ENCODE data around the gene ZKSCAN4. TPM values are rescaled to one million over a fixed set of nuclear protein-coding genes. Genes with fewer than 3 reads are reported as not detected.

ZKSCAN4 gene
- total RNA-seq, 1 donor from 2014 or later, result 7.2 TPM

DNA sequence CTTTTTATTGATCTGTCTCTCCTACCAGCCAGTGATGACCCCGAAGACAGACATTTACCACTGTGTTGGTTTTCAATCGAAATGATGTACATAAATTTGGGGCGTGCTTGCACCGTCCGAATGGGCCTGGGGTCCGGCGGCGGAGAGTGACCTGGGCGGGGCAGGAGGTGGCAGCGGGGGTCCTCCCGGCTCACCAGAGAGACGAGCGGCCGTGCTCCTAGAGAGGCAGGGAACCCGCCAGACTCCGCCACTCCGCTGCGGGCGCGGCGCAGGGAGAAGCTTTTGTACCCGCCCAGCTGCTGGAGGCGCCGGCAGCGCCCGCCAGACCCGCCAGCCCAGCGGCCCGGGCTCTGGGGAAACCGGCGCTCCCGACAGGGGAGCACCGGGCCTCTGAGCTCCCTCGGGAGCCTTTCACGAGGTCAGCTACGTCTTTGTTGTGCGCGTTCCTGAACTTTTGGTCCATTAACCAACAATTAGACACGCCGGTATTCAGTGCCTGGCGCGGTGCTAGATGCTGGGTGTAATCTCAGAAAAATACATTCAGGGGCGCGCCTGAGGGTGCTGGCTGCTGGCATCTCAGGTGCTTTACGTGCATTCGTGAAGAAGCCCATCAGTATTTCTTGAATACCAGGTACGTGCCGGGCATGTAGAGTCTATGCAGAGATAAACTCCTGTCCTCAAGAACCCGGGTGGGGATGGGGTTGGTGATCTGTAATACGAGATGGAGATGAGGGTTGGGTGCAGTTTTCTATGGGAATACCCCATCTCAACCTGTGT is 29.4 kb upstream of the ZKSCAN4 start, which contains the start of gene PGBD1:
Gene PGBD1, plus strand, starts transcription at position 285 of the 777 bp plus-strand sequence. CDS start 2,242 bp downstream, outside the sequence.
- peak; percentile 91 for DNase-seq (ENCODE audit: extremely low spot score, unreplicated experiment)
- TF ChIP-seq, protein P1, sequence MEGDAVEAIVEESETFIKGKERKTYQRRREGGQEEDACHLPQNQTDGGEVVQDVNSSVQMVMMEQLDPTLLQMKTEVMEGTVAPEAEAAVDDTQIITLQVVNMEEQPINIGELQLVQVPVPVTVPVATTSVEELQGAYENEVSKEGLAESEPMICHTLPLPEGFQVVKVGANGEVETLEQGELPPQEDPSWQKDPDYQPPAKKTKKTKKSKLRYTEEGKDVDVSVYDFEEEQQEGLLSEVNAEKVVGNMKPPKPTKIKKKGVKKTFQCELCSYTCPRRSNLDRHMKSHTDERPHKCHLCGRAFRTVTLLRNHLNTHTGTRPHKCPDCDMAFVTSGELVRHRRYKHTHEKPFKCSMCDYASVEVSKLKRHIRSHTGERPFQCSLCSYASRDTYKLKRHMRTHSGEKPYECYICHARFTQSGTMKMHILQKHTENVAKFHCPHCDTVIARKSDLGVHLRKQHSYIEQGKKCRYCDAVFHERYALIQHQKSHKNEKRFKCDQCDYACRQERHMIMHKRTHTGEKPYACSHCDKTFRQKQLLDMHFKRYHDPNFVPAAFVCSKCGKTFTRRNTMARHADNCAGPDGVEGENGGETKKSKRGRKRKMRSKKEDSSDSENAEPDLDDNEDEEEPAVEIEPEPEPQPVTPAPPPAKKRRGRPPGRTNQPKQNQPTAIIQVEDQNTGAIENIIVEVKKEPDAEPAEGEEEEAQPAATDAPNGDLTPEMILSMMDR (IDR thresholded peaks at IDR 0.05), result no peak
- peaks cover 28% of the 10 kb centered on the region for H3K36me3 Mint-ChIP-seq (ENCODE audit: unreplicated experiment)
- no peaks in the 10 kb centered on the region for H3K27me3 Mint-ChIP-seq (ENCODE audit: unreplicated experiment)
- H3K4me1 Mint-ChIP-seq (ENCODE audit: unreplicated experiment), result peaks cover 15% of the 10 kb centered on the region
- H3K9me3 Mint-ChIP-seq (ENCODE audit: unreplicated experiment), result peaks cover 10% of the 10 kb centered on the region
- H3K4me3 Mint-ChIP-seq (ENCODE audit: unreplicated experiment), result peak within 1 kb of the TSS; percentile 88
- H3K27ac Mint-ChIP-seq (ENCODE audit: unreplicated experiment), result peak within 1 kb of the TSS; percentile 68

DNA sequence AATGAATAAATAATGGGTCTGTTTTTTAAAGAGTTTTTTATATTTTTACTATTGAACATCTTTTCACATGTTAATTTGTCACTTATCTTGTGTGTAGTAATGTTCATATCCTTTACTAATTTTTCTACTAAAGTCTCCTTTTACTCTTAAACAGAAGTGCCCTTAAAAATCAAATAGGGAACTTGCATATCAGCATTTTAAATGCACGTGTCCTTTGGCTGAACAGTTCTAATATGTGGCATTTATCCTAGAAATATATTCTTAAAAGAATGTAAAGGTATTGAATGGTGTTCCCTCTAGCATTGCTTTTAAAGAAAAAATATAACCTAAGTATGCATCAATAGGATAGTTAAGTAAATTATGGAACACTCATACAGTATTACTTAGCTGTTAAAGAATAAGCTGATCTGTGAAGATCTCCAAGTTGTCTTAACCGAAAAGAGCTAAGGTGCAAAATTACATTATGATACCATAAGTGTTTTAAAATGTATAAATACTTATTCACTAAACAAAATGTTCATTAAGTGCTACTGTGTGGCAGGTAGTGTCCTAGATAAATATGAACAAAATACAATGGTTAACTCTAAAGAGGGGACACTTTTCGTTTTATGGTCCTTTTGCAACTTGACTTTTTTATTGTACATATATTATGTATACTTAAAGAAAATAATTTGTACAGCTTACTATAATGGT is 28.7 kb upstream of the ZKSCAN4 start:
- no peak for DNase-seq (ENCODE audit: extremely low spot score, unreplicated experiment)
- H3K9me3 Mint-ChIP-seq (ENCODE audit: unreplicated experiment), result peaks cover 10% of the 10 kb centered on the region

DNA sequence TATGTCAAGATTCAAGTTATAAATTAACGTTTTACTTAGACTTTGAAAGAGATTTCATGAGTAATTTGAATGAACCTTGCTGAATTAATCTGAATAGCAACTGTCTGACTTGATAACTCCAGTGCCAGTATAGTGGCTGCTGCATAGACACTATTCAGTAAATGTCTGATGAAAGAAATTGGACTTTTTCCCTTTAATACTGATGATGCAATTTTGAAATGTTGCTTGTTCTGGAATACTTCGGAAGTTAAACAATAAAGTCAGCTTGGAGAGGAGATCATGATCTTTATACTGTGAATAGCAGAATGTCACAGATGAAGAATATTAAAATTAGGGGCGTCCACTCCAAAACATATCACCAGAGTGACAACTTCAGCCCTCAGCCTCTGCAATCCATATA is 25.7 kb upstream of the ZKSCAN4 start:
- H3K27ac Mint-ChIP-seq (ENCODE audit: unreplicated experiment), result no peak overlapping the region
- no peak for DNase-seq (ENCODE audit: extremely low spot score, unreplicated experiment)
- peaks cover 35% of the 10 kb centered on the region for H3K36me3 Mint-ChIP-seq (ENCODE audit: unreplicated experiment)
- H3K27me3 Mint-ChIP-seq (ENCODE audit: unreplicated experiment), result no peaks in the 10 kb centered on the region
- H3K4me1 Mint-ChIP-seq (ENCODE audit: unreplicated experiment), result peaks cover 11% of the 10 kb centered on the region
- H3K9me3 Mint-ChIP-seq (ENCODE audit: unreplicated experiment), result peaks cover 7% of the 10 kb centered on the region
- no peak overlapping the region for H3K4me3 Mint-ChIP-seq (ENCODE audit: unreplicated experiment)
- TF ChIP-seq, protein P1 (IDR thresholded peaks at IDR 0.05), result no peak

More for the DNA sequence above, 28.7 kb upstream of the ZKSCAN4 start:
- Mint-ChIP-seq H3K36me3 (ENCODE audit: unreplicated experiment) (peaks cover 31% of the 10 kb centered on the region), H3K4me3 (ENCODE audit: unreplicated experiment) (peak overlapping the region; percentile 88), H3K4me1 (ENCODE audit: unreplicated experiment) (peaks cover 15% of the 10 kb centered on the region), H3K27me3 (ENCODE audit: unreplicated experiment) (no peaks in the 10 kb centered on the region), H3K27ac (ENCODE audit: unreplicated experiment) (no peak overlapping the region)
- TF ChIP-seq, protein P1 (IDR thresholded peaks at IDR 0.05), result no peak

DNA sequence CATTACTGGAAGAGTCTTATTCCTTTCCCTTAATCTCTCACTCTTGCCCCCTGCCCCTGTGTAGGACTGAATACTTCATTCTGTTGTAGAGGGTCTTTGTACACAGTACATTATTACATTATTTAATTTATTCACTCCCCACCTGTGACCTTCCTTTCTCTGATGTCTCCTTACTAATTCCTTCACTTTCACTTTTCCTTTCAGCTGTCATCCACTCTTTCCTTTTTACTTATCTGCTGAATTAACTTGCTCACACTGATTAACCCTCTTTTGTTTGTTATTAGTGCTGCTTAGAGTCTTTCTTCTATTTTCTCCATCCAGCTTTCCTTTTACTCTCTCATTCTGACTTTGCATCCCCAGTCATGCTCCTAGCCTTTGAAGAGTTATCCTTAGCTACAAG is 22.8 kb upstream of the ZKSCAN4 start:
- no peak overlapping the region for H3K27ac Mint-ChIP-seq (ENCODE audit: unreplicated experiment)
- no peak overlapping the region for H3K4me3 Mint-ChIP-seq (ENCODE audit: unreplicated experiment)
- H3K9me3 Mint-ChIP-seq (ENCODE audit: unreplicated experiment), result no peaks in the 10 kb centered on the region
- no peak for DNase-seq (ENCODE audit: extremely low spot score, unreplicated experiment)
- H3K4me1 Mint-ChIP-seq (ENCODE audit: unreplicated experiment), result no peaks in the 10 kb centered on the region
- TF ChIP-seq, protein P1 (IDR thresholded peaks at IDR 0.05), result no peak
- H3K36me3 Mint-ChIP-seq (ENCODE audit: unreplicated experiment), result peaks cover 43% of the 10 kb centered on the region
- no peaks in the 10 kb centered on the region for H3K27me3 Mint-ChIP-seq (ENCODE audit: unreplicated experiment)

DNA sequence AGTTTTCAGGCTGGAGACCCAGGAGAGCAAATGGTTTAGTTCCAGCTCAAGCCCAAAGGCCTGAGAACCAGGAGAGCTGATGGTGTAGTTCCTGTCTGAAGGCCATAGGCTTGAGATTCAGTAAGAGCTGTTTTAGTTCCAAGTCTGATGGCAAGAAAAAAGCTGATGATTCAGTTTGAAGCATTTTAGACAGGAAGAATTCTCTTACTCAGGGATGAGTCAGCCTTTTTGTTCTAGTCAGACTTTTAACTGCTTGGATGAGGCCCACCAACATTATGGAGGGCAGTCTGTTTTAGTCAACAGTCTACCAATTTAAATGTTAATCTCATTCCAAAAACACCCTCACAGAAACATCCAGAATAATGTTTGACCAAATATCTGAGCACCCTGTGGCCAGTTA is 17.4 kb upstream of the ZKSCAN4 start:
- no peak overlapping the region for H3K4me3 Mint-ChIP-seq (ENCODE audit: unreplicated experiment)
- peaks cover 17% of the 10 kb centered on the region for H3K36me3 Mint-ChIP-seq (ENCODE audit: unreplicated experiment)
- peaks cover 9% of the 10 kb centered on the region for H3K4me1 Mint-ChIP-seq (ENCODE audit: unreplicated experiment)
- H3K27ac Mint-ChIP-seq (ENCODE audit: unreplicated experiment), result peak overlapping the region; percentile 67
- H3K9me3 Mint-ChIP-seq (ENCODE audit: unreplicated experiment), result no peaks in the 10 kb centered on the region
- TF ChIP-seq, protein P1 (IDR thresholded peaks at IDR 0.05), result no peak
- DNase-seq (ENCODE audit: extremely low spot score, unreplicated experiment), result no peak
- no peaks in the 10 kb centered on the region for H3K27me3 Mint-ChIP-seq (ENCODE audit: unreplicated experiment)
